SK-N-MC (cell line): ENCODE results near the gene HEPN1.

ENCODE experiments used
- EZH2 ChIP-seq: fragments of 200-600 bp; sonication (generic); IDR thresholded peaks from one replicate; pipeline ENCODE4 v1.6.1; 2017; ENCODE audit warnings: antibody characterized with exemption
- POLR2AphosphoS5 ChIP-seq: IDR thresholded peaks from 2 replicates; pipeline ENCODE4 v1.6.1; 2012; ENCODE audit warnings: mild to moderate bottlenecking, low read depth, low read length, borderline replicate concordance

DNA sequence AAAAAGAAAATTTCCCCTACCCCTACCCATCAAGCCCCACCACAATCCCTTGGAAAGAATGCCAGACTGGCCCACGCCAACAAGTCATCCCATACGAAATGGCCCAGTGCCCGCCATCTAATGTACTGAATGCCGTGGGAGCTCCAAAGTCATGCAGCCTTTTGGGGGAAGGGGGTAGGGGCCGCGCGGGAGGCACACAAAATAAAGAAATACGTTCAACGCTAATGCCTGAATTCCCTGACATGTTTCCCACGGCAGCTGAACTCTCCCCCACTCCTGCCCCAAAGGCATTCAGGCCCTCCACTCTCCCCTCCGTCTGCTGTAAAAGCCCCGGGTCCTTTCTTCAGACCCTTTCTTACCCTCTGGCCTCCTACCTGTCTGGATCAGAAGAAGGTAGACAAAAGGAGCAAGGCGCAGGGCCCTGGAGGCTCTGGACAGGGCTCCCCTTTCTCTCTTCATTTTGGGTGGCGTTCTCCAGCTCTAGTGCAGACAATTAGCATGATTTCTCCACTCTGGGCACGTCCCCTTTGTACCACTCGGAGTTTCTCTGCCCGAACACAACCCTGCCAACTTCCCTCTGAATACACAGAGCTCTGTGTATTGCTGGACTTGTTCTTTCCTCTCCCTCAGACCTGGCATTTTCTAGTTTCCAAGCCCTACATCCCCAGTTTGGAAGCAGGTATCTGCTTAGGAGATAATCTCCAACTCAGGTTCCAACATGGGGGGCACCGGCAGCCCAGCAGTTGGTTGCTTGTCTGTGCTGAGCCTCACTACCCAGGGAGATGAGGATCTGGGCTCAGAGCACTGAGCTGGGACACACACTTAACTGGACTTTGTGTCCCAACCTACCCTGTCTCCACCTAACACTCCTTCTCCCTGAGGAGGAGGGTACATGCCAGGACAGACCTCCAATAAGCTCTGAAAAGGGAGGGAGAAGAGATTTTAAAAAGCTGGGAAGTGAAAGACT, 16.8 kb downstream of the HEPN1 start, which contains the start of gene HEPACAM:
- TF ChIP-seq POLR2AphosphoS5 (no peak), EZH2 (no peak)
